Measurements from ENCODE around the gene ENOX1.

Gene ENOX1

DNA sequence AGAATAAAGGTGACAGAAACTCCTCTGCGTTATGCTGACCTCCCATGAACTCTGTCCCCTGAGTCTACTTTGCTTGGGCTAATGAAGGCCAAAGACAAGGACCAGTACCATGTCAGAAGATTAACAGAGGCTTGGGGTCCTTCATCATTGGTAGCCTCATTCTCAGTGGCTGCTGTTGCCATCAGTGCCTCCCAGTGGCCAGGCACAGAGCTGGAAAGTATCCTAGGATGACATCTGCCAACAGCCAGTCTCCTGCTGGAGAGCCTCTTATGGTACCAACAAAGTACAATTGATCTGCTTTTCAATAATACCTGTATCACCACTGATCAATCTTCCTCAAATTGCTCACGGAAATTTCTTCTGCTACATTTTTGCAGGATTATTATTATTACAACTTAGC, 481.8 kb downstream of the ENOX1 start:
- DNase-seq: no peak

DNA sequence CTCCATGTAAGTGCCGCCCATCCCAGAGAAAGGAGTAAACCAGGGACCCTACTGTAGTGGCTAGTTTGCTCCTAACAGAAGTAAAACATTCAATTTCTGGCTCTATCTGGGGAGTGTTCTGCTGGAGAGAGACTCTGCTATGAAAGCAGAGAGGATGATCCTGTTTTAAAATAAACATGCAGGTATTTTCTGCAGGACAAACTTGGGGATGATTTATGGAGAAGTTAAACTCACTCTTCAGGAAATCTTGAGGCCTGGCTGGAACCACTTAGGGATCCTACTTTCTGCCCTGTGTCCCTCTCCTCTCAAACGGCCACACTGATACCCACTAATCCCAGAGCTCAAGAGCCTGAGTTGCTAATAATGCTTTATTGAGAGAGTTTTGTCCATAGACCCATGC, 482.3 kb downstream of the ENOX1 start:
- DNase-seq: no peak

- peak; percentile 74 for DNase-seq
These were observed 483.6 kb downstream of the ENOX1 start for GRCh38 chr13:43303033-43303729.

DNA sequence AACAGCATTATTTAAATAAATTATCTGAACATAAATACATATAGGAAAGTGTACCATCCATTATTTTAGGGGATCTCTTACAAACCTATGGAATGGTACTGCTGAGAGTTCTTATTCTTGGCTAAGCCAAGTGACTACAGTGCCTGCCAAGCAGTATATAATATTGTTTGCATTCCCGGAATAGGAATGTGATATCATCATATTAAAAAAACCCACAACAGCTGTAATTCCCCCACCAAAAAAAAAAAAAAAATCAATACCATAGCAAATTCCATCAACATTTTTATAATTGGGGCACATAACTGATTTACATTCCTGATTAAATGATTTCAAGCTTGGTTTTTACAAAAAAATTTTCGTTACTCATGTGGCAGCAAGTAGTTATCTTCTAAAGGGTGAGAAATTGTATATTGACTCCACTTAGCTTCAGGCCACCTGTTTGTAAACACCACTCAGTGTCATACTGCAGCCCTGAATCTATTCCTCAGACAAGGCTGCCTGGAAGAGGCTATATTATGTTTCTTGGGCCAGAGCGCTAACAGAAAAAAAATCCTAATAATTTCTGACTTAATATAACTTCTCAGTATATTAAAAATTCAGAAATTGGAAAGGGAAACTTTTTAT, 485.3 kb downstream of the ENOX1 start:
- DNase-seq: peak; percentile 67

DNA sequence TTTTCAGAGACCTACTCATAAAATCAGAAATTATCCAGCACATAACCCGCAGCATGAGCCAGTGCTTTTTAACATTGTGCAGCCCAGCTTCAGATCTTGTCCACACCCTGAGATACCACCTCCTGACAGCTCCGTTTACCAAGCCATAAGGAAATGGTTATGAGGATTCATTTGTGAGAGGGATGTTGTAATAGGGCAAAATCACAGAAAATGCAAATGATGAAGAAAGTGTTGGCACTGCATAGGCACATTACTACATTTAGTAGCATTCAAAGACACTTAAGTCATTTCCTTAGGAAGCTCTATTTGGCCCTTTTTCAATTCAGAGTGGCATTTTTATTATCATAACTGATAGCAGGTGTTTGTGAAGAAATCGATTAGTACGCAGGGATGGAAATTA, 485.9 kb downstream of the ENOX1 start:
- DNase-seq: peak; percentile 41

DNA sequence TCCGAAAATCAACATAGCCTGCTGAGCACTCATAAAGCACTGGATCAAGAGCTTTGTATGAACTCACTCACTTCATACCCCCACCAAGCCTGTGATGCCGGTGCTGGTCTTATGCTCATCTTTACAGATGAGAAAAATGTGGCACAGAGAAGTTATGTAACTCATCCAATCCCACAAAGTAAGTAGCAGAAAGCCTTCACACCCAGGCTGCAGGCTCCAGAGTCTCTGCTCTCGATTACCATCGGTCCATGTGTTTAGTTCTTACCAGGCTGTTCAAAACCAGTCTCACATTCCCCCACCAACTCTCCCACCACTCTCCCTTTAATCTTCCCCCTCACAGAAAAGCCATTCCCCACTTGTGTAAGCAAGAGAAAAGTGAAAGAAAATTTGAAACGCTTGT, 487.4 kb downstream of the ENOX1 start:
- DNase-seq: no peak

DNA sequence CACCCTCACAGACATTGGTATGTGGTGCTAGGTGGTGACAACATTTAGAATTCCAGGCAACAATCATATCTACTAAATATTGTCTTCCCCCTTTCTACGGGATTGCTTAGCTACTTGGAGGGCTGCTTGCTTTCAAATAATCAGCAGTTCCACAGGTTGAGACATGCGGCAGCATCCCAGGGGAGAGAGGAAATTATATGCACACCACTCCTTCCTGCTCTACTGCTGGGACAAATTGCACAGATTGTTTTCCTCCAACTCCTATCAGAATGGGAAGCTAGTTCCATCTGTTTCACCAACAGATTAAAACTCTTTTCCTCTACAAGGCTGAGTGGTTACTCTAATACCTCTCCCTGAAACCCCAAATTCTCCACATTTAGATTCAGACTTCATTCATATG, 488.0 kb downstream of the ENOX1 start:
- DNase-seq: no peak

- no peak for DNase-seq
These were observed 488.6 kb downstream of the ENOX1 start for GRCh38 chr13:43297967-43298678.

DNA sequence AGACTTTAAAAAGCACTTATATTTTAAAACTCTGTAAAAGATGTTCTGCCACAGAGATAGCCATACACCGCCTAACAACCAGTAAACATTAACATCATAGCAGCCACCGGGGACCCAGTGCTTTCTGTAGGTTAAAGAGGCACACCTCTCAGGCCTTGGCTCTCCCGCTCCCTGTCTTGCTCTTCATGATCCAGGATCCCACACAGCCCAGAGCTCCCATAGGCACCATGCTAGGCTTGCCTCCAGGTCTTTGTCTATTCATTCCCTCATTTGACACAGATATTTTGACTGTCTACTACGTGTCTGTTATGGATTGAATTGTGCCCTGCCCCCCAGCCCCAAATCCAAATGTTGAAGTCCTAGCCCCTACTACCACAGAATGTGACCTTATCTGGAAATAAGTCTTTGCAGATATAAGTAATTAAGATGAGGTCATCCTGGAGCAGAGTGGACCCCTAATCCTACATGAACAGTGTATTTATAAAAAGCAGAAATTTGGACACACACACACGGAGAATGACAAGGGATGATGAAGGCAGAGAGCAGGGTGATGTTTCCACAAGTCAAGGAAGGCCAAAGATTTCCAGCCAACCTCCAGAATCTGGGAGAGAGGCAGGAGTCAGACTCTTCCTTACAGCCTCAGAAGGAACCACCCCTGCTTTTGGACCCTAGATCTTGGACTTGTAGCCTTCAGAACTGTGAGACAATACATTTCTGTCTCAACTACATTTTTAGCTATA, 490.8 kb downstream of the ENOX1 start:
- DNase-seq: no peak

DNA sequence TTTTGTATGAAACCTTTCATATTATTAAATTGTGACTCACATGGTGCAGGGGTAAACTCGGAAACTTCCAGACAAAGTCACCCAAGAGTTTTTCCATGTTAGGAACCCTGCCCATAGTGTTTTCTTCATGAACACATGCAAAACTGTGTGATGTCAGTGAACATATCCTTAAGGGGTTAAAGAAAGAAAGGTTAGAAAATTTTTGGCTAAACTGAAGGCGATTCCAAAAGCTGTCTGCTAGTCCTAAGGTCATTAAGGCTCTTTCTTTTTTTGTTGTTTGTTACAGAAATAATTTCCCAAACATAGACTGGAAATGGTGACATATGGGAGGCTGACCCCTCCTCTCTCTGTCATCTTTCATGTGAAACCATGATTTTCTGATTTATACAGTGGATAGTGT, 491.5 kb downstream of the ENOX1 start:
- DNase-seq: no peak

DNA sequence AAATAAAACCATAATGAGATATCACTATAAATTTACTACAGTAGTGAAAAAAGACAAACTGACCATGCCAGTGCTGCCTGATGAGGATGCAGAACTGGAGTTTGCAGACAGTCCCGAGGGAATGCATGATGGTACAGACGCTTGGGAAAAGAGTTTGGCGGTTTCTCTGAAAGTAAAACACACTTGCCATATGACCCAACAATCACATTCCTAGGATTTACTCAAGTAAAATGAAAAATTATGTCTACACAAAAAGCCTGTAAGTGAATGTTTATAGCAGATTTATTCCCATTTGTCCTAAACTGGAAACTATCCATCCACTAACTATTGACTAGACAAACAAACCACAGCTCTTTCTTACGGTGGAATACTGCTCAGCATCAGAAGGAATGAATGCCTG, 492.4 kb downstream of the ENOX1 start:
- DNase-seq: peak; percentile 57

DNA sequence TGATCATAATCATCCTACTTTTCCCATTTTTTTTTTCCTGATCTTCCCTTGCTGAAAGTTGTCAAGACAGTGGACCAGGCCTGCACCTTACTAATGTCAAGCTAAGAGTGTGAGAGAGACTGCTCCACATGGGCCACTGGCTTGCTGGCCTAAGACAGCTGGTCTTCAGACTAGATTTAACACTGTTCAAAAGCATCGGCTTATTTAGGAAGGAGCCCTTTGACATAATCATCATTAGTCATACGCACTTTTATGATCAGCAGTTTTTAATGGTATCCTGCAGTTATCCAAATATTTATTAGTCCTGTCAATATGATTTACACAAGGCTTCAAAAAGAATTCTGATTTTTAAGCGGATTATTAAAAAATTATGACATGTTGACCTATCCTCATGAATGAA, 492.8 kb downstream of the ENOX1 start:
- no peak for DNase-seq

DNA sequence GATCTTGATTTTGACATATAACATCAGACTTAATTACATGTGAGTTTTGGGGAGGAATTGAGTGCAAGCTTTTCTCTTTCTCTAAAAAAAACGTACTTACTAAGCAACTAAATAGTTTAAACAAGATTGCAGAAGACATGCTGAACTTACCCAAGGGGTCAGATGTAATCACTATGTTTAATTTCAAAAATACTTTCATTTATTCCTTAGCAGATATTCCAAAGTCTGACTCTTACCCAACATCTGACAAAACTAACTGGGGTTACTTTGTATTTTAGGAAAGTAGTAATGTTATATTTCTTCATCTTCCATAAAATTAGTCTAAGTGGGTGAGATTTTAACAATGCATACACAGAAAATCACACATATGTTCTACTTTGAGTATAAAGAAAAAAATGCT, 493.2 kb downstream of the ENOX1 start:
- no peak for DNase-seq

DNA sequence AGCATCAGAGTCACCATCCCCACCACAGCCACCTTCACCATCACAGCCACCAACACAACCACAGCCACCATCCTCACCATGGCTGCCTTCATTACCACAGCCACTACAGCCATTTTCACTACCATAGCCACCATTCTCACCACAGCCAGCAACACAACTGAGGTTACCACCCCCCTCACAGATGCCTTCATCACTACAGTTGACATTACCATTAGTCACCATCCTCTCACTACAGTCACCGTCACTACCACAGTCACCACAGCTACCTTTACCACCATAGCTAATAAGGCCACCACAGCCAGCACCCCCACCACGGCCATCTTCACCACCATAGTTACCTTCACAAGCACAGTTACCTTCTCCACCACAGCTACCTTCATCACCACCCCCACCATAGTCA, 493.8 kb downstream of the ENOX1 start:
- peak; percentile 48 for DNase-seq

GRCh38 chr13:43291287-43292060, 495.3 kb downstream of the ENOX1 start:
- DNase-seq: no peak

GRCh38 chr13:43289470-43290255, 497.1 kb downstream of the ENOX1 start:
- peak; percentile 44 for DNase-seq

- DNase-seq: no peak
These were observed 500.0 kb downstream of the ENOX1 start for GRCh38 chr13:43286751-43287150.

- DNase-seq: peak; percentile 53
These were observed 500.7 kb downstream of the ENOX1 start for GRCh38 chr13:43285933-43286597.

DNA sequence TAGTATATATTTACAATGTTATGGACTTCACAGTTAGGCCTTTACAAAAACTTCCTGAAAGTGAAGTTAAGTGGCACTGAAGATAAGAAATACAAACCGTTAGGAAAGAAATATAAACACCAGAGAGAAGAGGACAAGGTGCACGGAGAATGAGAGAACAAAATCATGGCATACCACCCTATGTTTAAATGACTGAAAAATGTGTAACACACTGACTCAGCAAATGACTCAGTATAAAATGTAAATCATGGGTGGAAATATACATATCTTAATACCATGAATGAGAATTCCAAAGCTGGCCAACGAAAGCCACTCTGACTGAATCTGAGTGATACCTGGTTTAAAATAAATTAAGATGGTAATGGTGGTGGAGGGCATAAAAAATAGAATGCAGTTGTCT, 502.6 kb downstream of the ENOX1 start:
- peak; percentile 84 for DNase-seq

DNA sequence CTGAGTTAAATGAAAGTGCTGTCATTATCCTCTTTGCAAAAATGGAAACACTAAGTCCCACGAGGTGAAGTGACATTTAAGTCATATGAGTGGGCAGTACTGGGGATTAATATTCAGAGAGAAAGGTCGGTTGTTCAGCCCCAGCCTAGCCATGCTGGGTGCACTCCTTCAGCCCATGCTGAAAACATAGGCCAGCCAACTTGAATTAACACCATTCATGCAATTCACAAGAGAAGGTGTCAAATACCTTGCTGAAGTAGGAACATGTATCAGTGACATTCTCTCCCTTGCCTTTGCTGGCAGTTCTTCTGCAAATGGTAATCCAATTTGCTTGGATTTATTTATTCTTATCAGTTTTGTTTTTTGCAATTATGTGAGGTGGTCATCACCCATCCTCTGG, 507.1 kb downstream of the ENOX1 start:
- no peak for DNase-seq

- DNase-seq: no peak
These were observed 508.6 kb downstream of the ENOX1 start for GRCh38 chr13:43278127-43278526.

All from fibroblast of skin of back (primary cell).